IPS-15b (cell line): ENCODE data around the gene SELENOT.
A peak's percentile ranks its signal among the peaks of the same experiment; 100 is the strongest.

Experiments
- H3K27me3 ChIP-seq: one replicate; pipeline ENCODE4 v1.6.1; 2013; ENCODE audit warnings: low read length; ENCODE audit not compliant: control insufficient read depth, insufficient read depth
- H3K36me3 ChIP-seq: one replicate; pipeline ENCODE4 v1.6.1; 2013; ENCODE audit warnings: low read length; ENCODE audit not compliant: control insufficient read depth, insufficient read depth
- H3K4me1 ChIP-seq: one replicate; pipeline ENCODE4 v1.6.1; 2013; ENCODE audit warnings: mild to moderate bottlenecking, low read length; ENCODE audit not compliant: control insufficient read depth, insufficient read depth
- H3K4me3 ChIP-seq: one replicate; pipeline ENCODE4 v1.5.1; 2013; ENCODE audit warnings: low read depth, low read length
- H3K9ac ChIP-seq: one replicate; pipeline ENCODE4 v1.6.1; 2013; ENCODE audit warnings: low read depth, mild to moderate bottlenecking, low read length
- H3K9me3 ChIP-seq: one replicate; pipeline ENCODE4 v1.6.1; 2013; ENCODE audit warnings: mild to moderate bottlenecking, low read length; ENCODE audit not compliant: control insufficient read depth, insufficient read depth

The SELENOT gene, protein sequence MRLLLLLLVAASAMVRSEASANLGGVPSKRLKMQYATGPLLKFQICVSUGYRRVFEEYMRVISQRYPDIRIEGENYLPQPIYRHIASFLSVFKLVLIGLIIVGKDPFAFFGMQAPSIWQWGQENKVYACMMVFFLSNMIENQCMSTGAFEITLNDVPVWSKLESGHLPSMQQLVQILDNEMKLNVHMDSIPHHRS

GRCh38 chr3:150603153-150603979 lies at the start of gene SELENOT:
TSS of gene SELENOT (plus strand) at chr3:150603321. CDS start at chr3:150603363, 42 bp downstream.
- Histone ChIP-seq H3K36me3 (no peaks in the 10 kb centered on the region), H3K27me3 (no peaks in the 10 kb centered on the region), H3K4me1 (peaks cover 28% of the 10 kb centered on the region), H3K9ac (peak within 1 kb of the TSS; percentile 71), H3K9me3 (no peaks in the 10 kb centered on the region), H3K4me3 (peak within 1 kb of the TSS; percentile 66)

DNA sequence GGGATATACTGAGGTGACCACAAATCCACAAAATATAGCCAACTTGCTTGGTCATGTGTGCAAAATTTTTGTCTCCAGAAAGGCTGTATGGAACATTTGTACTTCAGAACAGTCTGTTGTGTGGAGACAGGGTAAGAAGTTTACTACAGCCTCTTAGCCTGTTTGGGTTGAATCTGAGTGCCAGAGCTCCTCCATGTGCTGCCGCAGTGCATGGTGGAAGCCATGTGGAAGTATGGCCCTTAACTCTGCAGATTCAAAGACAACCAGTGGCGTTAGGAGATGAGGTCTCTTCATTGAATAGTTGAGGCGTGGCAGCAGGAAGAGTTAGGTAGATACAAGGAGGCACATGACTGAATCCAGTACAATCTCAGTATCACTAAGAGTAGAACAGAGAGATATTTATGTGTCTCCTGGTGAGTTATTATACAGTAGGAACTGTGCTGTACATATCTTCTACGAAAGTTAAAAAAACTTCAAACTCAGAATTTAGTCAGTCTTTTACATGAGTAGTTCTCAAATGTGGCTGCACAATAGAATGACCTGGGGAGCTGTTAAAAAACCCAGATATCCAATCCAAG lies 47.2 kb upstream of the SELENOT start:
- H3K4me3 ChIP-seq = no peak overlapping the region
- H3K9ac ChIP-seq = no peak overlapping the region
- H3K9me3 ChIP-seq = no peaks in the 10 kb centered on the region
- no peaks in the 10 kb centered on the region for H3K36me3 ChIP-seq
- H3K27me3 ChIP-seq = no peaks in the 10 kb centered on the region
- H3K4me1 ChIP-seq = no peaks in the 10 kb centered on the region

GRCh38 chr3:150556792-150557191 lies 46.3 kb upstream of the SELENOT start:
- H3K9ac ChIP-seq = no peak overlapping the region
- H3K9me3 ChIP-seq = no peaks in the 10 kb centered on the region
- H3K4me3 ChIP-seq = no peak overlapping the region
- no peaks in the 10 kb centered on the region for H3K36me3 ChIP-seq
- H3K4me1 ChIP-seq = no peaks in the 10 kb centered on the region
- H3K27me3 ChIP-seq = no peaks in the 10 kb centered on the region

- Histone ChIP-seq H3K4me3 (no peak overlapping the region), H3K9ac (no peak overlapping the region), H3K27me3 (no peaks in the 10 kb centered on the region), H3K9me3 (no peaks in the 10 kb centered on the region), H3K36me3 (no peaks in the 10 kb centered on the region), H3K4me1 (no peaks in the 10 kb centered on the region)
Observed at GRCh38 chr3:150557725-150558124, 45.4 kb upstream of the SELENOT start.

DNA sequence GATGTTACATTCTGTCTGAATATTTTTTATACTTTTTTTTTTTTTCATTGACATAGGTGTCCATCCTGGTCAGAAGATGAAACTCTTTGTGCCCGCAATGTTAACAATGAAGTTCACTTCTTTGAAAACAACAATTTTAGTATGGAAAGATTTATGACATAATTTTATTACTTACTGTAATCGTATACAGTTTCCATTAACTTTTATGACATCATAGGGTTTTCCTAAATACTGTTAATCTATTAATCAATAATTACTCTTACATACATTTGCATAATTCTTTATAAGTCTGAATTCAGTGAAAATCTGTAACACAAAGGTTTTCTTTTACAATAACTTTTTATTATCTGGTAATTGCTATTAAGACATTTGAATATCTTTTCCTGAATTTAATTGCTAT lies 38.9 kb upstream of the SELENOT start:
- no peak overlapping the region for H3K9ac ChIP-seq
- H3K4me1 ChIP-seq = no peaks in the 10 kb centered on the region
- no peaks in the 10 kb centered on the region for H3K27me3 ChIP-seq
- H3K4me3 ChIP-seq = no peak overlapping the region
- no peaks in the 10 kb centered on the region for H3K9me3 ChIP-seq
- H3K36me3 ChIP-seq = no peaks in the 10 kb centered on the region

DNA sequence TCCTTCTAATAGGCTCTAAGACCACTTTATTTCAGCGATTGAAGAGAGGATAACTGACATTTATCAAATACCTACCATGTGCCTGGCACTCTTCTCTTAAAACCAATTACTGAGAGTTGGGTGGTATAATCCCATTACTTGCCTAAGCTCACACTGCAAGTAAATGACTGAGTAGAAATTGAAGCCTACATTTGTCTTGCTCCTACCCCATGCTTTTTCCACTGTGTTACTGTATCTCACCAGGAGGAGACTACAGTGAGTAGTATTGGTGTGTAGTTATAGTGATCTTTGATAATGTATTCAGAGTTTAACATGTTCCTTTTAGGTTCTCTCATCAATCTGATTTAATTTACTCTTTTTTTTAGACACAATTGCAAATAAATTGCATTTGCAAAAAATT lies 35.8 kb upstream of the SELENOT start:
- Histone ChIP-seq H3K9me3 (no peaks in the 10 kb centered on the region), H3K9ac (no peak overlapping the region), H3K36me3 (no peaks in the 10 kb centered on the region), H3K27me3 (no peaks in the 10 kb centered on the region), H3K4me1 (no peaks in the 10 kb centered on the region), H3K4me3 (no peak overlapping the region)

DNA sequence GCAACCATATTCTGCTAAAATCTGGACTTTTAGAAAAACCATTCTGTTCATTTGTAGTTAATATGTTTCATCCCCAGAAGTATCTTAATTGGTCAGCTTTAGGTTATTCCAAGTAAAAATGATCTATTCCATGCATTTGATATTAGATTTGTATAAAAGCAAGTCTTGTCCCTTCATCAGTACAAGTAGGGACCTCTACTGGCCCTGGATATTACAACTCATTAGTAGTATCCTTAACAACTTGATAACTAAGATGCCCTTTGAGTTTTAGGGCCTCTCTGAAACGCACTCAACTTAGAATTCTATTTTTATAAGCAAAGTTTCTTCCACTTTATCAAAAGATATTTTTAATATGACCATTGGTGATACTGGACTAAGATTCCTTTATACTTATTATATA lies 25.3 kb upstream of the SELENOT start:
- Histone ChIP-seq H3K4me1 (no peaks in the 10 kb centered on the region), H3K36me3 (no peaks in the 10 kb centered on the region), H3K27me3 (no peaks in the 10 kb centered on the region), H3K9me3 (no peaks in the 10 kb centered on the region), H3K4me3 (no peak overlapping the region), H3K9ac (no peak overlapping the region)

DNA sequence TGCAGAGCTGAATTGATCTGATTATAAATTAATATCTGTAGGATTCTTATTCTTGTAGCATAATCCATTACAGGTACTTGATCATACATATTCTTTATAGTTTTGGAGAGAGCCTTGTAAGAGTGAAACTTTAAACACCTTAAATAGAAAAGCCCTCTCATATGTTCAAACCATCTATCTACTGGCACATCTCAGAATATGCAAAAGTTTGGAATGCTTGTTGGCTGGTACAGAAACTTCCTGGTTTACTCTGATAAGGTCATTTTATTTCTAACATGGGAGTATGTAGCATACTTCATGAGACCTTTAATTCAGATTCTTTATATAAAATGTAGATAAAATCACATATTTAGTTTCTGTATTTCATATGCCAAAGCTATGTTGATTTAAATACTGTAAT lies 21.9 kb upstream of the SELENOT start:
- no peaks in the 10 kb centered on the region for H3K4me1 ChIP-seq
- H3K9ac ChIP-seq = no peak overlapping the region
- no peaks in the 10 kb centered on the region for H3K27me3 ChIP-seq
- H3K4me3 ChIP-seq = no peak overlapping the region
- H3K36me3 ChIP-seq = no peaks in the 10 kb centered on the region
- H3K9me3 ChIP-seq = no peaks in the 10 kb centered on the region

GRCh38 chr3:150582620-150583019 lies 20.5 kb upstream of the SELENOT start:
- H3K36me3 ChIP-seq = no peaks in the 10 kb centered on the region
- no peak overlapping the region for H3K4me3 ChIP-seq

DNA sequence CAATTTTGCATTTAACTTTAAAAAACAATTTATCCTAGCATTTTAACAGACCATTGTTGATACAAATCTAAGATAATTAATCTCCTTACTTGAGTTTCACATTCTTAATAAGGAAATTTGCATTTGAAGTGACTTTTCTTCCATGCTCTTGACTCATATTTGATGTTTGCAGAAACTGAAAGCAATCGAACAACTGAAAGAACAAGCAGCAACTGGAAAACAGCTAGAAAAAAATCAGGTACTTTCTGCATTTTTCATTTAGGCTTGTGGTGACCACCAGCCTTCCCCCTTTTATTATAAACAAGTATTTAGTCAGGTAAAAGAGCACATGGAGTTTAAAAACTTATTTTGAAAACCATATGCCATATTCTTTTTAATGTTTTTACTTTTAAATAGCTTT lies 20.1 kb upstream of the SELENOT start:
- Histone ChIP-seq H3K4me3 (no peak overlapping the region), H3K4me1 (no peaks in the 10 kb centered on the region), H3K27me3 (no peaks in the 10 kb centered on the region), H3K36me3 (no peaks in the 10 kb centered on the region), H3K9ac (no peak overlapping the region), H3K9me3 (no peaks in the 10 kb centered on the region)

More at GRCh38 chr3:150582620-150583019, 20.5 kb upstream of the SELENOT start:
- H3K4me1 ChIP-seq = no peaks in the 10 kb centered on the region
- no peaks in the 10 kb centered on the region for H3K9me3 ChIP-seq
- H3K27me3 ChIP-seq = no peaks in the 10 kb centered on the region
- H3K9ac ChIP-seq = no peak overlapping the region

- no peak overlapping the region for H3K9ac ChIP-seq
- H3K27me3 ChIP-seq = no peaks in the 10 kb centered on the region
- H3K4me1 ChIP-seq = no peaks in the 10 kb centered on the region
- H3K4me3 ChIP-seq = no peak overlapping the region
- no peaks in the 10 kb centered on the region for H3K36me3 ChIP-seq
- no peaks in the 10 kb centered on the region for H3K9me3 ChIP-seq
Observed at GRCh38 chr3:150588027-150588830, 14.9 kb upstream of the SELENOT start.
